Activated CD8-positive, alpha-beta memory T cell treated with anti-CD3 and anti-CD28 coated beads, Interleukin-2, amount 50 U/mL, for 1 hour (primary cell): Measurements from ENCODE around the gene MTCL1.

ENCODE experiments used
- DNase-seq: peaks from one replicate; pipeline ENCODE4 v3.0.0-alpha.2; 2020; ENCODE audit errors: extremely low read depth

The MTCL1 gene

GRCh38 chr18:8705238-8705960, at the start of gene MTCL1:
TSS of gene MTCL1 (plus strand) at chr18:8705556. CDS start at chr18:8705661, 105 bp downstream.
- no peak for DNase-seq

- no peak for DNase-seq
Measured at GRCh38 chr18:8656232-8656631, 49.1 kb upstream of the MTCL1 start.

GRCh38 chr18:8657050-8657820, 48.1 kb upstream of the MTCL1 start:
- no peak for DNase-seq

GRCh38 chr18:8657873-8658470, 47.4 kb upstream of the MTCL1 start:
- DNase-seq: no peak

- no peak for DNase-seq
Measured at GRCh38 chr18:8658858-8659485, 46.4 kb upstream of the MTCL1 start.

- DNase-seq: no peak
Measured at GRCh38 chr18:8659609-8660242, 45.6 kb upstream of the MTCL1 start.

- DNase-seq: no peak
Measured at GRCh38 chr18:8660316-8660715, 45.0 kb upstream of the MTCL1 start.

GRCh38 chr18:8661754-8662559, 43.4 kb upstream of the MTCL1 start:
- no peak for DNase-seq

GRCh38 chr18:8662560-8663255, 42.6 kb upstream of the MTCL1 start:
- no peak for DNase-seq

GRCh38 chr18:8667846-8668245, 37.5 kb upstream of the MTCL1 start:
- no peak for DNase-seq

GRCh38 chr18:8668381-8668780, 37.0 kb upstream of the MTCL1 start:
- DNase-seq: no peak

GRCh38 chr18:8669571-8669970, 35.8 kb upstream of the MTCL1 start:
- DNase-seq: no peak

- no peak for DNase-seq
Measured at GRCh38 chr18:8673256-8674209, 31.8 kb upstream of the MTCL1 start.

GRCh38 chr18:8675057-8675456, 30.3 kb upstream of the MTCL1 start:
- no peak for DNase-seq

- DNase-seq: no peak
Measured at GRCh38 chr18:8681196-8681595, 24.2 kb upstream of the MTCL1 start.

GRCh38 chr18:8684577-8684976, 20.8 kb upstream of the MTCL1 start:
- DNase-seq: no peak

GRCh38 chr18:8685141-8685913, 20.0 kb upstream of the MTCL1 start:
- DNase-seq: no peak

- no peak for DNase-seq
Measured at GRCh38 chr18:8685914-8686216, 19.5 kb upstream of the MTCL1 start.

- DNase-seq: no peak
Measured at GRCh38 chr18:8686611-8687010, 18.7 kb upstream of the MTCL1 start.
